Left cardiac atrium (tissue), 4 donors: ENCODE data around the gene HRH2. TPM values are rescaled to one million over a fixed set of nuclear protein-coding genes. Genes with fewer than 3 reads are reported as not detected.
A peak's percentile ranks its signal among the peaks of the same experiment; 100 is the strongest.

Source experiments
- ATAC-seq, 2 donors: fragments of 200-7000 bp; cut with Tn5 transposase; one replicate each; pipeline ENCODE4 v1.9.1; 2020; ENCODE audit warnings: mild to moderate bottlenecking in 2 of 2, moderate library complexity in 2 of 2
- DNase-seq: peaks from one replicate; pipeline ENCODE4 v3.0.0-alpha.2; 2020
- intact Hi-C, 2 donors: fragments of 100-400 bp; cut with DNase I; formaldehyde crosslinking; loops; one replicate each; pipeline versions ENCODE4 v1.14.1 to v1.15.1; 2022 to 2023
- total RNA-seq, 2 donors: library from RNA; stranded (reverse); fragmentation: NEBNext Ultra II Directional; extraction: Animal tissue kit (Norgen Biotek cat#: 25700); gene quantifications; one replicate each; pipeline ENCODE4 v1.2.1, GENCODE V29; 2021
- donor health status: DM: no; HTN: yes; CAD: no.
- donor health status: DM: no; HTN: yes; CAD: no; lungs with severe emphysema.
- donor health status: DM: yes; HTN: yes; CAD: no.
- donor health status: Dilated cardiomyopathy.

HRH2 gene
- total RNA-seq, 2 donors from 2014 or later, result 20.0 to 24.3 TPM

DNA sequence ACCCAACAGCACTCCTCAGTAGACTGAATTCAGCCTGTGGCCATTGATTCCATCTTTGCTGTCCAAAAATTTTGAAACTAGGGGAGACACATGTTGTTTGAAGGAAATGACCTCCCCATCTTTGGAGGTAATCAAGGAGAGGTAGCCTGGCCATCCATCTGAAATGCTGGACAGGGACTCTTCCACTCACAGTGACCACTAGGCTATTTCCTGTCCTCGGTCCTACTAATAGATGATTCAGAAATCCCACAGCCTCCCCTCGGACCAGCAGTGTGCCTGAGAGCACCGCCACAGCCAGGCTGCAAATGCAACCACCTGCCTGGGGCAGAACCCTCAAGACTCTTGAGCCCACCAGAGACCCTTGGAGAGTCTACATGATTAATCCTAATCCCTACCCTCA, 12.5 kb downstream of the HRH2 start:
- intact Hi-C loops, result no loop called here
- no peak for DNase-seq
- ATAC-seq, result no peak

DNA sequence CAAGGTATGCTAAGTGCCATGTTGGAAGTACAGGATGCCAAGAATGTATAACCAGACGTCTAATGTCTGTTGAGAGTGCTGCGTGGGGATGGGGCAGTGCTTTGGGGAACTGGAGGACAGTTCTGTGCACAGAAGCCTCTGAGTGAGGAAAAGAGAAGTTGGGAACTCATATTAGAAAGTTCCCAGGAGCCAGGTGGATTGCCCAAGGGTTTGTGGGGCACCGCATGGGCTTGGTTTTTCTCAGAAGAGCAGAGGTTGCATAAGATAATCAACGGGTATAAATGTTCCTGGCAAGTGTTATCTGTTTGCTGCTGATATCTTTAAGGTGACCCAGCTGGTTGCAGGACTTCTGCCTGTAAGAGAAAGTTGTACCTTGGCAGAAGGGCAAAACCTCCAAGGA, 13.1 kb downstream of the HRH2 start:
- ATAC-seq (peak in 1 of 2 donors; percentile 12), DNase-seq (no peak)
- intact Hi-C loops, result no loop called here

DNA sequence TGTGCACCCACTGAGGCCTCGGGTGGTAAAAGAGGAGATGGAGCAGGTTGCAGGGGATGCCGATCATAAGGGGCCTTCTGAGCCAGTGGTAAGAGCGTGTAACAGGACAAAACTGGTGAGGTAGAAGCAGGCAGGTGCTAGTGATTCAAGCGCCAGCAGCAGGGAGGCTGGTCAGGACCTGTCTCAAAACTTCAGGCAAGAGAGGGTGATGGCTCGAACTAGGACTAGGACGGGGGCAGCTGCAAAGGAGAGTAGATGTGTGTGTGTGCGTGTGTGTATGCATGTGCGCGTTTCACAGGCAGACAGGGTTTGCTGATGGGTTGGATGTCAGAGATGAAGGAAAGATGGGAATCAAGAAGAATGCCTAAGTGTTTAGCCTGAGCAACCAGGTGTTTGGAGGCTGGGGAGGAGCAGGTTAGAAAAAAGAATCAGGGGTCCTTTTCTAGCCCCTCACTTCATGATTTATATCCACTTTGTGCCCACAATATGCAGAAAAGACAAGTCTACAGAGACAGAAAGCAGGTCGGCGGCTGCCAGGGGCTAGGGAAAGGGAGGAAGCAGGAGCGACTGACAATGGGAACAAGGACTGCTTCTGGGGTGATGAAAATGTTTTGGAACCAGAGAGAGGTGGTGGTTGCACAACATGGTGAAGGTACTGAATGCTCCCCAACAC, 15.2 kb downstream of the HRH2 start:
- no peak for ATAC-seq
- intact Hi-C loops, result no loop called here
- DNase-seq, result no peak

DNA sequence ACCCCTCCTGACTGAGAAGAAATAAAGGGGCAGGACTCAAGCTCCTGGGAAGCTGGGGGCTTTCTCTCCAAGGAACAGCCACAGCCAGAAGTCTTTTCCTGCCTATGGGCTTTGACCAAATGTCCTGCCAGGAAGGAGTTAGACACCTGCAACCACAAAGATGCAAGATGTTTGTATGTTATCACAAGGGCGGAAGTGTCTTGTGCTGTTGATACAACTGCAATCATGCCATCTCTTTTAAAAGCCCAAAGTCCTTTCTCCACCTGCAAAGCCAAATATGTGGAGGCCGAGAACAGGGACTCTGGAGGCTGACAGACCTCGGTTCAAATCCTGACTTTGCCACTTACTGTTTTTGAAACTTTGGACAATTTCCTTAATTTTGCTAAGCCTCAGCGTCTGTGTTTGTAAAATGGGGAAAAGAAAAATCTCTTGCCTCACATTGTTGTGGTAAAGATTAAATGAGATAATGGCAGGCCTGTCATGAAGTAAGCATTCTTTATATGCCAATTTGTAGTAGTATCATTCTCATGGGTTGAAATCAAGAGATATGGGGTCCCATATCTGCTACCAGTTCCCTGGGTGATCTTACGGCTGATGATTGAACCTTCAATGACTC, 17.0 kb downstream of the HRH2 start:
- intact Hi-C loops, result no loop called here
- DNase-seq (no peak), ATAC-seq (no peak)

DNA sequence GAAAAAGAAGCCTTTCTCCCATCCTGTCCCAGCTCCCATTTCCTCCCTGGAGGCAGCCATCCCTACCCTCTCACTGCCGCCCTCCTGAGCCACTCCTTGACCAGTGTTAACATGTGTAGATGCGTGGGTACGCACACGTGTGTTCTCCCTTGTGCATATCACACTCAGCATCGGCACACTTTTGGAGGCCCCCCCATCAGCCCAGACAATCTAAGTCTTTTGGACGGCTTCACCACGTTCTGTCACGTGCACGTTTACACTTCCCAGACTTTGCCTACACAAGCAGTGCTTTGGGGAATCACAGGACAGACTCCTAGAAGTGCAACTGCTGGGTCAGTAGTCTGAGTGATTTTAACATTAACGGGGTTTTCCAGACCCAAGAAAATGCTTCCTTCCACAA, 18.0 kb downstream of the HRH2 start:
- DNase-seq, result no peak
- intact Hi-C loops, result no loop called here
- no peak for ATAC-seq

DNA sequence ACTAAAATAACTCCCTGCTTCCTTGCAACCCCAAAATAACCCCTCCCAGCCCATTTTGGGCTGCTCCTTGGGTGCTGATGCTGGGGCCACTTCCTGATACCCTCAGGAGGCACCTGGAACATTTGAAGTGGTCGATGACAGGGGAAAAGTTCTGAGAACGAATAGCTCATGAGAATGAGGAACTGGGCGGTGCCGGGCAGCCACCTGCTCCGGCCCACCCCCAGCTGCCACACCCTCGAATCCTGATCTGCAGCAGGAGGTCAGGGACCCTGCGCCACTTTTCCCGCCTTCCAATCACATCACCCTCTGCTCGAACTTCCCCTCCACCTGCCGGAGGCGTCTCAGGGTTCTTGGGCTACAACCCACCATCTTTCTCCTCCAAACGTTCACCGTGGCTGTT, 19.7 kb downstream of the HRH2 start:
- intact Hi-C loops, result no loop called here
- ATAC-seq (no peak), DNase-seq (no peak)

DNA sequence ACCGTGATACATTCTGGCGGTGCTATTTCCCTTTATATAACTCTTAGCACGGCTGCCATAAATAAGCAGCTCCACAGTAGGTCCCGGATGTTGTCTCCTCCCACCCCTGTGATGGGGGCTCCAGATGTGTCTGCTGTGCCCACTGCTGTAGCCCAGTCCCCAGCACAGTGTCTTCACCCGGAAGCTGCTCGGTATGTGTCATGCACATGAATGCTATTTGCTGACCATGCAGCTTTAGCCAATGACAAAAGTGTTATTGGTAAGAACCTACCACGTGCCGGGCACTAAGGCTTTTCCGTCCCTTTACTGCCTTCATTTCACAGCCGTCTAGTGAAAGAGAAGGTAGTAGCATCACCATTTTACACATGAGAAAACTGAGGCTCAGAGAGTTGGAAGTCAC, 20.2 kb downstream of the HRH2 start:
- ATAC-seq, result no peak
- intact Hi-C loops, result no loop called here
- no peak for DNase-seq

DNA sequence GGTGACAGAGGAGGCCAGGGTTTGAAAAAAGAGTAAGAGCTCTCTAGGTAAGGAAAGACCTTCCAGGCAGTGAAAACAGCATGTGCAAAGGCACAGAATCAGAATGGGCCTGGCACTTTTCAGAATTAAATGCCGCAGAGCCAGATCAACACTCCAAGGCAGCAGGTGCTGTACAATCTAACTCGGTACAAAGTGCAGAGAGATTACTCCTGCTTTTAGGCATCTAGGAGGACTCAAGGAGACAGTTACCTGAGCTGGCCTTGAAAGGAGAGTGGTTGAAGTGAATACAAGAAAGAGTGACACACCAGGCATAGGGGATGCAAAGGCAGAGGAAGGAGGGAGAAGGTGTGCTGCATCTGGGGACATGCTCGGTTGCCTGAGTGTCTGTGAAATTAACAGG, 21.5 kb downstream of the HRH2 start:
- ATAC-seq, result no peak
- intact Hi-C loops, result no loop called here
- no peak for DNase-seq

DNA sequence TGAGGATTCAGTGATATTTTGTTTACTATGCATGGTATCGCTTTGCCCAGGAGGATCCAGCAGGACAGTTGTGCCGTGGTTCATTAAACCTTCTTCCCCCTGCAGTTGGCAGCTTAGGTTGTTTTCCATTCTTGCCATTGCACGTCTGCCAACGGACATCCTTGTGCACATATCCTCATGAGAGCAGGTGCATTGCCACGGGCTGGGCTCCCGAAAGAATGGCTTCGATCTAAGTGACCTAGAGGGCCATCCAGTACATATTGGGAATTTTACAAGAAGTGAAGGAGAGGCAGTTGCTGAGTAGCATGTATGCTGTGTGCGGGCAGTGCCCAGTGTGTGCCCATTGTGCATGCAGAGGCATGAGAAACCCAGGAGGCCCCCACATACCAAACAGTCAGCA, 22.1 kb downstream of the HRH2 start:
- intact Hi-C loops, result no loop called here
- ATAC-seq (no peak), DNase-seq (no peak)

DNA sequence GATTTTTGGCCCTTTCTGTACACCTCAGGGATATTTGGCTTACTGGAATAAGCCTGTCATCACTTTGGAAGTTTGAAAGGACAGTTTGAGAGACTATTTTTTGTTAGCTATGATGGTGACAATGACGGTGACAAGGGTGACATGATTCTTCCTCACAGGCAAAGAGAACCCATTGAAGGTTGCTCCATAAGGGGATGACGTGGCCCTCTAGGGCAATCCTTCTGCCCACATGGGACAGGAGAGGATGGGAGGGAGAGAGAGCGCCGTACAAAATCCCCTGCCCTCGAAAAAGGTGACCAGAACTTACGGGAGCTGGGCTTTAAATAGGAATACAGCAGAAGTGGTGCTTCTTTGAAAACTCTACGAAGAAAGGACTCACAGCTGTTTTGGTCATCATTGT, 22.6 kb downstream of the HRH2 start:
- ATAC-seq (peak in 1 of 2 donors; percentile 55), DNase-seq (no peak)
- intact Hi-C loops, result no loop called here

DNA sequence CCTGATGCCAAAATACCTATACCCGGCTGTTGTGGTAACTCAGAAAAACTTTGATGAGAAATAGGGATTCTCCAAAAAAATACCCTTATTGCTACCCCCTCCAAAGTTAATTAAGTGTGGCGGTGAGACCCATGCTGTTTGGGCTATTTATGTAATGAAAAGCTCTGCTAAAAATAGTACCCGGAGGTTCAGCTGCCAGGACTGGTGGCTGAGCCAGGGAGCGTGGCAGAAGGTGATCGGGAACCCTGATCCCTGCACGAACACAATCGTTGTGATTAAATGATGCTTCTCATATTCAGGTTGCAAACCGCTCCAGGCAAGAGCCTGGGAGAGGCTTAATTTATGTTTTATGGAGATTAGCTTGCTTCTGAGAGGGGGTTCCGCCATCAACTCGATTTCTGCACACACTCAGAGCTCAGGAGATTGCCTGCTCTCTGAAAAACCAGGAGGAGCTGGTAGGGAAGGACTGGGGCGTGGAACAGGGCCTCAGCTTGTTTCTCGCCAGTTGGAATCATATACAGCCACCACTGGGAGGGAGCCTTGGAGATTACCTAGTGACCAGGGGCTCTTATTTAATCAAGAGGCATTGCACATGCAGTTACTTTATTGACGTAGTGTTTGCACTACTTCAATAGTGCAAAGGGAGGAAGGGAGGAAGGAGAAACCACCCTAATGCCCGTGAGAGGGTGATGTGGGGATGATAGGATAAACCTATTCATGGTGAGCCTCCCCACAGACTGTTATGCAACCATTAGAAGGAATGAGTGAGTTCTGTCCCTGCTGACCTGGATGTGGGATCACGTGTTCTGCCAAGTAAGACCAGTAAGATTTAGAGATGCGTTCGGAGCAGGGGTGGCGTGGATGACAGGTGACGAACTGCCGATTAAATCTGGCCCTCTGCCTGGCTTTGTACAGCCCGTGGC, 23.4 kb downstream of the HRH2 start:
- intact Hi-C loops, result no loop called here

DNA sequence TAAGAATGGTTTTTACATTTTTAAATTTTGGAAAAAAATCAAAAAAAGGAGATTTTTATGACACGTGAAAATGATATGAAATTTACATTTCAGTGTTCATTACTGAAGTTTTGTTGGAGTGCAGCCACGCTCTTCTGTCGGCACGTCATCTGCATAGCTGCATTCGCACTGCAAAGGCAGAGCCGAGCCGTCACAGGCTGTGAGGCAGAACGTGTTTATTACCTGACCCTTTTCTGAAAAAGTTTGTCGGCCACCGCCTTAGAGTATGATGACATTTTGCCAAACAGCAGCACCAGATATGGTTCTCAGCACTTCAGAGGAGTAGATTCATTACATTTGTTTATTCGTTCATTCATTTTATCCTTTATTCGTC, 24.1 kb downstream of the HRH2 start:
- ATAC-seq, result peak; percentile 24 to 65
- intact Hi-C loops, result no loop called here

More for the DNA sequence above, 23.4 kb downstream of the HRH2 start:
- DNase-seq, result no peak
- peak; percentile 71 to 73 for ATAC-seq

DNA sequence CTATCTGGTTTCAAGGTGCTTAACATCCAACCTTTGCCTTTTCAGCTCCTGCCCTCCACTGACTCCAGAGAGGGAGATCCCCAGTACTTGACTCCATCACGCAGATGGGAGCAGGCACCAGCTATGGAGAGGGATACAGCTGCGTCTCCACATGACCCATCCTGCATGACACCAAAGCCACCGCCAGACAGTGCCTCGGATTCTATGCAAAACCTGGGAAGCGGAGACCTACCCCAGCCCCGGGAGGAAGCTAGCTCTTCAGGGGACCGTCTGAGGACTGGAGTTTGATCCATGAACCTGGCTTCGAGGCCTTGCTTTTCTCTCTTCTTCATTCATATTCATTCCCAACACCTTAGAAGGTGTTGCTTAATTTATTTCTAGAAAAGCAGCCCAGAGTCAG, 24.8 kb downstream of the HRH2 start:
- no peak for ATAC-seq
- intact Hi-C loops, result no loop called here
- DNase-seq, result no peak

More for the DNA sequence above, 24.1 kb downstream of the HRH2 start:
- no peak for DNase-seq

DNA sequence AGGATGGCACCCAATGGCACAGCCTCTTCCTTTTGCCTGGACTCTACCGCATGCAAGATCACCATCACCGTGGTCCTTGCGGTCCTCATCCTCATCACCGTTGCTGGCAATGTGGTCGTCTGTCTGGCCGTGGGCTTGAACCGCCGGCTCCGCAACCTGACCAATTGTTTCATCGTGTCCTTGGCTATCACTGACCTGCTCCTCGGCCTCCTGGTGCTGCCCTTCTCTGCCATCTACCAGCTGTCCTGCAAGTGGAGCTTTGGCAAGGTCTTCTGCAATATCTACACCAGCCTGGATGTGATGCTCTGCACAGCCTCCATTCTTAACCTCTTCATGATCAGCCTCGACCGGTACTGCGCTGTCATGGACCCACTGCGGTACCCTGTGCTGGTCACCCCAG, 25.4 kb downstream of the HRH2 start:
- ATAC-seq (no peak), DNase-seq (no peak)
- intact Hi-C loops, result no loop called here

DNA sequence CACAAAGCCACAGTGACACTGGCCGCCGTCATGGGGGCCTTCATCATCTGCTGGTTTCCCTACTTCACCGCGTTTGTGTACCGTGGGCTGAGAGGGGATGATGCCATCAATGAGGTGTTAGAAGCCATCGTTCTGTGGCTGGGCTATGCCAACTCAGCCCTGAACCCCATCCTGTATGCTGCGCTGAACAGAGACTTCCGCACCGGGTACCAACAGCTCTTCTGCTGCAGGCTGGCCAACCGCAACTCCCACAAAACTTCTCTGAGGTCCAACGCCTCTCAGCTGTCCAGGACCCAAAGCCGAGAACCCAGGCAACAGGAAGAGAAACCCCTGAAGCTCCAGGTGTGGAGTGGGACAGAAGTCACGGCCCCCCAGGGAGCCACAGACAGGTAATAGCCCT, 26.1 kb downstream of the HRH2 start:
- ATAC-seq, result no peak
- DNase-seq, result no peak
- intact Hi-C loops, result no loop called here

DNA sequence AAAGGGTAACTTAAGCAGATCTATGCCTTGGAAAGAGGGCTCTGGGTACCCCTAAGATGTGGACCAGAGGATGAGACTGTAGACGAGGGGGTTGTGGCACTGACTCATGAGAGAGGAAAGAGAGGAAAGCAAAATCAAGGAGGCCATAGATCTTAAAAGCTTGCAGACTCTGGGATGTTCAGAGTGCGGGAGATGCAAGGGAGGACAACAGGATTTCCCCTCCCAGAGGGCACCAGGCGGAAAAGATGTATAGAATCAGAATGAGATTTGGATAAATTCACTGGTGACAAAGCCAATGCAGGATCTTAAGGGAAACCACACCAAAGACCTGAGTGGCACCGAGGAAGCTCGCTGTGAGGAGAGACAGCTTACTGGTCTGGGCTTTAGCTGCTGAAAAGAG, 27.1 kb downstream of the HRH2 start:
- intact Hi-C loops, result loop anchor here in 1 of 2 donors (5.0 kb wide), 1 partner anchor 88 kb away; no protein-coding TSS in a partner anchor
- DNase-seq, result no peak
- no peak for ATAC-seq

DNA sequence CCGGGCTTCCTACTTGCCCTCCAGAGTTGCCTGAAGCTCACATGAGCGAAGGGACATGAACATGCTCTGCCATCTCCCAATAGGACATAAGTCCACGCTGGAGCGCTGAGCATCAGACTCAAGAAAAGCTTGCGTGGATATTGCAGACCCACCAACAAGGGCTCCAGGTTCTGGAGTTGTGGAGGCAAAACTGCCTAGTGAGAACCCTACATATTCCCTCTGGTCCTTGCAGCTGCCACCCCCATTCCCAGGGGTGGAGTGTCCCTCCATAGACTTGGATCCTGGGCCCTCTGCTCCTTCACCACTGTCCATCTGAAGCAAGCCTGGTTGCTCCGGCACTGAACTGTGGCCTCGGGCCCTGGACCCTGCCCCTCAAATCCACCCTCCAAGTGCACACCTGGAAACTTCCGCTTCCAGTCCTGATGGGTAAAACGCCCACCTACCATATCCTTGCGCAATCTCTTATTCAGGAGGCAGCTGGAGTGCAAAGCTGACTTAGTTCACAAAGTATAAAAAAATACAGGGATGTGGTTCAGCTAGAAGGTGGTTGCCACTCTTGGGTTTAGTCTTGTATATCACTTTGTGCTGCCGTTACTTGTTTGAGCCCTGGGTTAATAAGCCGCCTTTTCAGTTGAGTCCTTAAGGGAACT, 28.0 kb downstream of the HRH2 start:
- intact Hi-C loops, result loop anchor here in 1 of 2 donors (5.0 kb wide), 1 partner anchor 89 kb away; no protein-coding TSS in a partner anchor
- DNase-seq (peak; percentile 1), ATAC-seq (no peak)

DNA sequence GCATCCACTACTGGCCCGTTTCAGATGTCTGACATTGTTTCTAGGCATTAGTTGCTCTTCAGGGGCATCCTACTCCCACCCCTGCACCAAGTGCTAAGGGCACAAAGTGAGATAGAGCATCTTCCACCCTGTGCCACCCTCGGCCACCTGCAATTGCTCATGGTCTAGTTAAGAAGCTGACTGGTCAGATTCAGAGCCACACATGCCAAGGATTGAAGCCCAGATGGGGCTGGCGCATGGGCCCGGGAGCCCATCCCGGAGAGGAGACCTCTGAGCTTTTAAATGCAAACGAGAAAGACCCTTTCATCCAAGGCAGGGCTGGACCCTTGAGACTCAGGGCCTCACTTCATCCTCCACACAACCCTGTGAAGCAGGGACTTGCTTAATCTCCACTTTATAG, 28.5 kb downstream of the HRH2 start:
- ATAC-seq (no peak), DNase-seq (peak; percentile 18)
- intact Hi-C loops, result loop anchor here in 1 of 2 donors (5.0 kb wide), 1 partner anchor 89 kb away; no protein-coding TSS in a partner anchor

DNA sequence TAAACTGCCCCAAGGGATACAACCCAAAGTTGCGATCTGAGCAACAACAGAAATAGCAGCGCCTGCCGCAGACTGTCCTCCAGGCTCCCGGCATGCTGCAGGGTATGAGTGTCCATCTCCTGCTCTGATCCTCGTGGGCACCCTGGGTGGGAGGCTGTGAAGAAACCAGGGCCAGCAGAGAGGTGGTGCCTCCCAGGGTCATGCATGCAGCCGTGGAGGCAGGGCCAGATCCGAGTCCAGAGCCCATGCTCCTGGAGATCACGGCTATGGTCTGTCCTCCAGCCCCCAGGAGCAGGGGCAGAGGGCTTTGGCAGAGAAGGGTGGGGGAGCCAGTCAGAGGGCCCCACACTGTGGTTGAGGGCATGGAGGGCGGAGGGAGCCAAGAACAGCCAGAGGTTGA, 29.0 kb downstream of the HRH2 start:
- DNase-seq (no peak), ATAC-seq (peak; percentile 4 to 14)
- intact Hi-C loops, result loop anchor here in 1 of 2 donors (5.0 kb wide), 1 partner anchor 90 kb away; no protein-coding TSS in a partner anchor
